HEK293T (cell line): ENCODE measurements around the gene CAPN15.

Experiments used
- CTCF ChIA-PET: fragments of 350-600 bp; formaldehyde crosslinking; extraction: SDS; loops from one replicate; lab custom pipeline; 2021; ENCODE audit warnings: antibody characterized with exemption, inconsistent platforms; lab: Yijun Ruan, JAX
- POLR2A ChIA-PET: fragments of 350-600 bp; formaldehyde crosslinking; extraction: SDS; loops from one replicate; lab custom pipeline; 2020; ENCODE audit warnings: antibody characterized with exemption, inconsistent platforms; lab: Yijun Ruan, JAX
- DNase-seq: peaks from one replicate; pipeline ENCODE4 v3.0.0; 2012; ENCODE audit warnings: mixed read lengths; ENCODE audit errors: extremely low spot score
- ARNT ChIP-seq: fragments of 450-650 bp; IDR thresholded peaks from 2 replicates; pipeline ENCODE4 v1.6.1; 2017; ENCODE audit warnings: mild to moderate bottlenecking
- BHLHE40 ChIP-seq: fragments of 450-650 bp; IDR thresholded peaks from 2 replicates; pipeline ENCODE4 v1.6.1; 2016; ENCODE audit warnings: mild to moderate bottlenecking, moderate library complexity, borderline replicate concordance
- CTBP1 ChIP-seq: fragments of 450-650 bp; IDR thresholded peaks from 2 replicates; pipeline ENCODE4 v1.6.1; 2016; ENCODE audit warnings: borderline replicate concordance
- ELF4 ChIP-seq: fragments of 450-650 bp; IDR thresholded peaks from 2 replicates; pipeline ENCODE4 v1.6.1; 2017; ENCODE audit warnings: antibody characterized with exemption
- FOXA1 ChIP-seq: fragments of 450-650 bp; IDR thresholded peaks from 2 replicates; pipeline ENCODE4 v1.6.1; 2016; ENCODE audit warnings: mild to moderate bottlenecking
- FOXK2 ChIP-seq: fragments of 450-650 bp; IDR thresholded peaks from 2 replicates; pipeline ENCODE4 v1.6.1; 2016; ENCODE audit warnings: mild to moderate bottlenecking
- FOXM1 ChIP-seq: fragments of 450-650 bp; IDR thresholded peaks from 2 replicates; pipeline ENCODE4 v1.6.1; 2017; ENCODE audit warnings: mild to moderate bottlenecking, borderline replicate concordance
- HDGF ChIP-seq: fragments of 450-650 bp; IDR thresholded peaks from 2 replicates; pipeline ENCODE4 v1.6.1; 2017; ENCODE audit warnings: antibody characterized with exemption, borderline replicate concordance
- L3MBTL2 ChIP-seq: fragments of 450-650 bp; conservative IDR thresholded peaks from 2 replicates; pipeline ENCODE4 v1.6.1; 2016; ENCODE audit warnings: mild to moderate bottlenecking
- LEF1 ChIP-seq: fragments of 450-650 bp; IDR thresholded peaks from 2 replicates; pipeline ENCODE4 v1.6.1; 2017; ENCODE audit warnings: mild to moderate bottlenecking, borderline replicate concordance
- NFRKB ChIP-seq: fragments of 450-650 bp; IDR thresholded peaks from 2 replicates; pipeline ENCODE4 v1.6.1; 2016; ENCODE audit warnings: mild to moderate bottlenecking, moderate library complexity
- SP1 ChIP-seq: fragments of 450-650 bp; IDR thresholded peaks from 2 replicates; pipeline ENCODE4 v1.6.1; 2017
- SUZ12 ChIP-seq: fragments of 450-650 bp; IDR thresholded peaks from 2 replicates; pipeline ENCODE4 v1.6.1; 2016; ENCODE audit warnings: mild to moderate bottlenecking
- TARDBP ChIP-seq: fragments of 450-650 bp; IDR thresholded peaks from 2 replicates; pipeline ENCODE4 v1.6.1; 2016
- ZNF384 ChIP-seq: fragments of 450-650 bp; IDR thresholded peaks from 2 replicates; pipeline ENCODE4 v1.6.1; 2016
- TF ChIP-seq, protein P1 (sequence below): fragments of 450-650 bp; IDR thresholded peaks from 2 replicates; pipeline ENCODE4 v1.6.1; 2016

The CAPN15 gene

DNA sequence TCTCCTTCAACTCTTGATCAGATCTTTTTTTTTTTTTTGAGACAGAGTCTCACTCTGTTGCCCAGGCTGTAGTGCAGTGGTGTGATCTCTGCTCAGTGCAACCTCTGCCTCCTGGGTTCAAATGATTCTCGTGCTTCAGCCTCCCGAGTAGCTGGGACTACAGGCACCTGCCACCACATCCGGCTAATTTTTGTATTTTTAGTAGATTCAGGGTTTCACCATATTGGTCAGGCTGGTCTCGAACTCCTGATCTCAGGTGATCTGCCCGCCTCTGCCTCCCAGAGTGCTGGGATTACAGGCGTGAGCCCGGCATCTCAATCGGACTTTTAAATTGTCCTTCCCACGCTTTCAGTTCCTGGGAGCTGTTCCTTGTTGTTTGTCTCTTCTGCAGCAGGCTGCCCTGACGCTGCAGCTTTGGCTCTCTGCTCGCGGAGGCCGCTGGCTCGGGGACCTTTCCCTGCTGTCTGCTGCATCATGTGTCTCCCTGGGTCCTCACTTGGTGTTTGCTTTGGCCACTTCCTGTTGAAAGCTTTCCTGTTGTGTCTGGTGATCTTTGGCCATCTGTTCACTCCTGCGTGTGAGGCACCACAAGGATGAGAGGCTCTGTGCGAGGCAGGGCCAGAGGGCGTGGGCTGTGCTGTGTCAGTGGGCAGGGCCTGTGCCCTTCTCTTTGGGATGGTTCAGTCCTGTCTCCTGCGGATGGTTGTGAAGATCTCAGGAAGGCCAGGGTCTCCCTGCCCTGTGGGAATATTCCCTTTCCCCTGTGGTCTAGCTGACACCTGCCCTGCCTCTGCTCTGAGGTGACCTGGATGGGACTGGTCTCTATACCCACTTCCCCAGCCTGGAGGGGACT lies 18.4 kb upstream of the CAPN15 start:
- no peak for TF ChIP-seq CTBP1
- TF ChIP-seq FOXK2: no peak
- TF ChIP-seq SP1: no peak
- no peak for TF ChIP-seq TARDBP
- no peak for TF ChIP-seq ZNF384
- no peak for TF ChIP-seq BHLHE40
- TF ChIP-seq FOXA1: no peak
- no peak for TF ChIP-seq HDGF
- TF ChIP-seq SUZ12: no peak
- no peak for TF ChIP-seq FOXM1
- TF ChIP-seq, protein P1, sequence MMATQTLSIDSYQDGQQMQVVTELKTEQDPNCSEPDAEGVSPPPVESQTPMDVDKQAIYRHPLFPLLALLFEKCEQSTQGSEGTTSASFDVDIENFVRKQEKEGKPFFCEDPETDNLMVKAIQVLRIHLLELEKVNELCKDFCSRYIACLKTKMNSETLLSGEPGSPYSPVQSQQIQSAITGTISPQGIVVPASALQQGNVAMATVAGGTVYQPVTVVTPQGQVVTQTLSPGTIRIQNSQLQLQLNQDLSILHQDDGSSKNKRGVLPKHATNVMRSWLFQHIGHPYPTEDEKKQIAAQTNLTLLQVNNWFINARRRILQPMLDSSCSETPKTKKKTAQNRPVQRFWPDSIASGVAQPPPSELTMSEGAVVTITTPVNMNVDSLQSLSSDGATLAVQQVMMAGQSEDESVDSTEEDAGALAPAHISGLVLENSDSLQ: no peak
- no peak for TF ChIP-seq ELF4
- TF ChIP-seq ARNT: no peak
- no peak for TF ChIP-seq LEF1
- no peak for TF ChIP-seq NFRKB
- ChIA-PET POLR2A (no interaction called here), CTCF (no interaction called here)
- no peak for DNase-seq

DNA sequence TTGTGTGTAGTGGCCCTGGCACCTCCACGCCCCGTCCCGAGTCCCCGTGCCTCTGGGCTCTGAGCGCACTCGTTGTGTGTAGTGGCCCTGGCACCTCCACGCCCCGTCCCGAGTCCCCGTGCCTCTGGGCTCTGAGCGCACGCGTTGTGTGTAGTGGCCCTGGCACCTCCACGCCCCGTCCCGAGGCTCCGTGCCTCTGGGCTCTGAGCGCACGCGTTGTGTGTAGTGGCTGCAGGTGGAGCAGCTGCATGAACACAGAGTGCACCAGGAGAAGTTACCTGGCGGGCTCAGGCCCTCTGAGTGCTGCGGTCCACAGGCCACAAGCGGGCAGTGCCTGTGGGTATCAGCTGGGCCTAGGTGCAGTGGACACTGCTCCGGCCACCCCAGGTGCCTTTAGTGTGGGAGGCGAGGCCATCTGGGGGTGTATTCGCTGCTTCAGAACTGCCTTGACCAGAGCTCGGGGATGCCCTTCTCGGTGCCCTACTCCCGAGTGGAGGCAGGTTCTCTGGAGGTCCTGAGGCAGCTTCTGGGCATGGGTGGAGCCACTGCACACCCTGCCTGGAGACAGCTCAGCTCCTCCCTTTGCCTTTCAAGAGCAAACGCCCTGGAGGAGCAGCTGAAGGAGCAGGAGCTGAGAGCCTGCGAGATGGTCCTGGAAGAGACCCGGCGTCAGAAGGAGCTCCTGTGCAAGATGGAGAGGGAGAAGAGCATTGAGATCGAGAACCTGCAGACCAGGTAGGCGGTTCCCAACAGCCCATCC lies 17.3 kb upstream of the CAPN15 start:
- POLR2A ChIA-PET: no interaction called here
- no peak for TF ChIP-seq NFRKB
- TF ChIP-seq, protein P1: no peak
- TF ChIP-seq ARNT: no peak
- no peak for TF ChIP-seq CTBP1
- TF ChIP-seq HDGF: no peak
- TF ChIP-seq ELF4: no peak
- no peak for TF ChIP-seq L3MBTL2
- no peak for TF ChIP-seq ZNF384
- TF ChIP-seq FOXM1: no peak
- TF ChIP-seq FOXK2: no peak
- TF ChIP-seq LEF1: no peak
- no peak for TF ChIP-seq SUZ12
- no peak for TF ChIP-seq SP1
- no peak for TF ChIP-seq TARDBP
- no peak for TF ChIP-seq BHLHE40
- no peak for DNase-seq
- CTCF ChIA-PET: no interaction called here

DNA sequence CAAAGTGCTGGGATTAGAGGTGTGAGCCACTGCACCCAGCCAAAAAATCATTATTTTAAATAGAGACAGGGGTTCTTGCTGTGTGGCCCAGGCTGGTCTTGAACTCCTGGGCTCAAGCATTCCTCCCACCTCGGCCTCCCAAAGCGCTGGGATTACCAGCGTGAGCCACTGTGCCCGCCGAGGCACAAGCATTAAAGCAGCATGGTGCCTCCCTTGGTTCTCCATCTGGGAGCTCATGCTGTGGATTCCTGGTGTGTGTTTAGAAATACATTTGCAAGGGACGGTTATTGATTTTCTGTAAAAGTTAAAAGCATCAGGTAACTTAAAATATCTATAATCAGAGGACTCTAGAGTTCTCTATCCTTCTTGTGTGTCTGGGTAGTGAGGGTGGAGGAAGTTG lies 14.7 kb upstream of the CAPN15 start:
- CTCF ChIA-PET: no interaction called here
- TF ChIP-seq ELF4: no peak
- no peak for TF ChIP-seq ZNF384
- TF ChIP-seq TARDBP: no peak
- TF ChIP-seq FOXM1: no peak
- no peak for TF ChIP-seq CTBP1
- DNase-seq: no peak
- POLR2A ChIA-PET: no interaction called here

DNA sequence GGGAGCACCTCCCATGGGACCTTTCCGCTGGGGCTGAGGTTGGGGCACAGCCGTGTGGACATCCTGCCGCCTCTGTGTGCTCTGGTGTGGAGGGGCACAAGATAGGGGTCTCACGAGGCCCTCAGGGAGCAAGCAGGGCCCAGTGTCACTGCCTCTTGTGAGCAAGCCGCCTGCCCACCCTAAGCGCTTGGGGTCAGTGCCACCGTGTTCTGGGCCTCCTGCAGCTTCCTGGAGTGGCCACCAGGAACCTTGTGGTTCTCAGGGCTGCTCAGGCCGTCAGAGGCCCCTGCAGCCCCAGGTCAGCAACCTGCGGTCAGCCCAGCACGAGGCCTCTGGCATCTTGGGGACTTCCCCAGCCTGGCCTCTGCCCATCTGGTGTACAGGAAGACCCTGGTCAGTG lies 13.6 kb upstream of the CAPN15 start:
- ChIA-PET CTCF (no interaction called here), POLR2A (interaction anchor here (0.7 kb wide), 1 partner anchor 12 kb away, joined by 3 read pairs; no protein-coding TSS in a partner anchor)
- TF ChIP-seq ARNT (no peak), FOXK2 (no peak), CTBP1 (no peak)

DNA sequence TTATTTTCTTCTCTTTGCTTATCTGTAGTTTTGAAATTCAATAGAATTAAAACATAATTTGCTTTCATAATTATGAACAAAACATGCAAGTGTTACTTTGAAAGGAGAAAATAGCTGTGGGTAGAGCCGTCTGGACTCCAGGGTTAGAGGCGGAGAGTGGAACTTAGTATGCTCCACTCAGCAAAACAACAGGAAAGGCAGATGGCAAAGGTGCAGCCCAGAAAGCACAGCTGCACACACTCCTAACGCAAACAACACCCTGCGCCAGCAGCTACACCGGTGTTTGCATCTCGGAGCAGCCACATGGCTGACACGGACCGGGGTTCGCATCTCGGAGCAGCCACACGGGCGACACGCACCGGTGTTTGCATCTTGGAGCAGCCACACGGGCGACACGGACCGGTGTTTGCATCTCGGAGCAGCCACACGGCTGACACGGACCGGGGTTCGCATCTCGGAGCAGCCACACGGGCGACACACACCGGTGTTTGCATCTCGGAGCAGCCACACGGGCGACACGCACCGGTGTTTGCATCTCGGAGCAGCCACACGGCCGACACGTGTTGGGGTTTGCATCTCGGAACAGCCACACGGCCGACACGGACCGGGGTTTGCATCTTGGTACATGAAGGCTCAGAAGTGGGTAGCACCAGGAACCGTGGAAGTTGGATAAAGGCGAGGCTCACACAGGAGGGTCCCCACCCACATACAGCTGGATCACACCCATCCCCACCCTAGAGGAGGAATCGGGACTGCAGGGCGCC lies 12.2 kb upstream of the CAPN15 start:
- no peak for TF ChIP-seq HDGF
- no peak for TF ChIP-seq ARNT
- no peak for TF ChIP-seq TARDBP
- TF ChIP-seq, protein P1: no peak
- TF ChIP-seq FOXK2: no peak
- TF ChIP-seq SP1: no peak
- no peak for TF ChIP-seq BHLHE40
- TF ChIP-seq L3MBTL2: no peak
- no peak for TF ChIP-seq FOXA1
- no peak for TF ChIP-seq CTBP1
- ChIA-PET POLR2A (no interaction called here), CTCF (no interaction called here)
- DNase-seq: no peak

More for the DNA sequence above, 13.6 kb upstream of the CAPN15 start:
- no peak for DNase-seq

DNA sequence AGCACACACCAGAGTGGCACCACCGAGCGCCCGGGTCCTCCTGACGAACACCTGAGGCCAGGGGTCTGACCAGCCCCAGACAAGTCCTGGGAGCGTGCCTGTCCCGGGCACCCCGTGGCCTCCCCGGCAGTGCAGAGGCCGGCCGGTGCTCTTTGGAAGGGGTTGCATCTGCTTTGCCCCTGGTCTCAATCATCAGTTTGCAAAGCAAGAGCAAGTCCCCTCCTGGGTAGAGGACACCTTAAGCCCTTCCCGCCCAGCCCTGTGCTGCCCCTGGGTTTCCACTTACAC lies 11.6 kb upstream of the CAPN15 start:
- POLR2A ChIA-PET: no interaction called here
- no peak for DNase-seq
- CTCF ChIA-PET: no interaction called here
- TF ChIP-seq NFRKB (no peak), SP1 (no peak), FOXM1 (no peak), TARDBP (no peak), L3MBTL2 (no peak), FOXK2 (no peak), ELF4 (no peak), CTBP1 (no peak), BHLHE40 (no peak), HDGF (no peak), SUZ12 (no peak), FOXA1 (no peak)
- TF ChIP-seq, protein P1: no peak
